Tibial nerve (tissue), 4 donors: ENCODE data around the gene FLNC. TPM values are rescaled to one million over a fixed set of nuclear protein-coding genes. Genes with fewer than 3 reads are reported as not detected.

Experiments used
- DNase-seq, 2 donors: peaks; one replicate each; pipeline ENCODE4 v3.0.0-alpha.2; 2019; ENCODE audit warnings: low spot score in 2 of 2
- H3K27ac ChIP-seq, 4 donors: fragments of 200-600 bp; sonication (generic) in 3 of 4; one replicate each; pipeline ENCODE4 v1.5.1; 2017 to 2019; ENCODE audit warnings: mild to moderate bottlenecking in 1 of 4
- H3K27me3 ChIP-seq, 2 donors: fragments of 200-600 bp; sonication (generic) in 1 of 2; one replicate each; pipeline versions ENCODE4 v1.5.1 to v1.6.0; 2017 to 2019
- H3K36me3 ChIP-seq, 3 donors: fragments of 200-600 bp; sonication (generic); one replicate each; pipeline ENCODE4 v1.5.1; 2018 to 2019
- H3K4me1 ChIP-seq, 4 donors: fragments of 200-600 bp; sonication (generic) in 3 of 4; one replicate each; pipeline ENCODE4 v1.5.1; 2017 to 2019
- H3K4me3 ChIP-seq, 4 donors: fragments of 200-600 bp; sonication (generic) in 3 of 4; one replicate each; pipeline ENCODE4 v1.5.1; 2017 to 2019; ENCODE audit warnings: mild to moderate bottlenecking in 1 of 4, moderate library complexity in 1 of 4
- H3K9me3 ChIP-seq, 4 donors: fragments of 200-600 bp; sonication (generic) in 3 of 4; one replicate each; pipeline ENCODE4 v1.5.1; 2017 to 2019
- EP300 ChIP-seq, 2 donors: sonication (generic); formaldehyde crosslinking; IDR thresholded peaks; one replicate each; pipeline ENCODE4 v1.6.1; 2017; ENCODE audit warnings: antibody characterized with exemption in 2 of 2, mild to moderate bottlenecking in 1 of 2
- POLR2A ChIP-seq, 2 donors: fragments of 450-650 bp; IDR thresholded peaks; one replicate each; pipeline ENCODE4 v1.6.1; 2017; ENCODE audit warnings: antibody characterized with exemption in 2 of 2, mild to moderate bottlenecking in 2 of 2, moderate library complexity in 2 of 2
- WGBS, 2 donors: methylation state at CpG; one replicate each; pipeline ENCODE4 v1.1.5; 2018; 5-methylcytosine and 5-hydroxymethylcytosine counted together
- total RNA-seq, 4 donors: library from RNA; depleted of rRNA; stranded (reverse); fragments of >200 nt; gene quantifications; one replicate each; pipeline ENCODE4 v1.1.0, GENCODE V29; 2016
- TF ChIP-seq, protein P1 (sequence below), 5 experiments: fragments of 200-600 bp in 3 of 5; fragments of 450-650 bp in 2 of 5; sonication (generic) in 3 of 5; IDR thresholded peaks; one replicate each; pipeline ENCODE4 v1.5.1; 2016 to 2019; ENCODE audit warnings: antibody characterized with exemption in 5 of 5, mild to moderate bottlenecking in 3 of 5, moderate library complexity in 2 of 5

FLNC gene
- total RNA-seq, 4 donors from 2014 or later = 5.5 to 13.5 (median 9.0) TPM

DNA sequence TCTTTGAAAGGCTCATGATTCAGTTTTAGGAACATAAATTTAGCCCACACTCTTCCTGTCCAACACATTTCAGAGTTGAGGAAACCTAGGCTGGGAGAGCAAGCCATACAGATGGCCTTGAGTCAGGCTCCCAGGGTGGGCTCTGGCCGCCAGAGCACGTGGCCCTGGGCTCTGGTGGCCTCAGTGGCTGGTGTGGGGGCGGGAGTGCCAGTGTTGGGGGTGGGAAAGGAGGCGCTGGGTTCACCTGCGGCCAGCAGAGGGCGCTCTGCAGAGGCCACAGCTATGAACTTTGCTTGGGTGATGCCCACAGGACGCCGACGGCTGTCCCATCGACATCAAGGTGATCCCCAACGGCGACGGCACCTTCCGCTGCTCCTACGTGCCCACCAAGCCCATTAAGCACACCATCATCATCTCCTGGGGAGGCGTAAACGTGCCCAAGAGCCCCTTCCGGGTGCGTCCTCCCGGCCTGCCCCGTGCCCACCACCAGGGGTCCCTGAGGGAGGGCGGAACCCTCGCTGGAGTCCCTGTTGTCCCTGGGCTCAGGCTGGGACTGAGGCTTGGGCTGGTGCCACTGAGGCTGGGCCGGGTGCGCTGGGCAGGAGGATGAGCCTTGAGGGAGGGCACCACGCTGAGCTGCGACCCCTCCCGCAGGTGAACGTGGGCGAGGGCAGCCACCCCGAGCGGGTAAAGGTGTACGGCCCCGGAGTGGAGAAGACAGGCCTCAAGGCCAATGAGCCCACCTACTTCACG is 11.9 kb downstream of the FLNC start:
- DNase-seq = no peak
- TF ChIP-seq, protein P1, sequence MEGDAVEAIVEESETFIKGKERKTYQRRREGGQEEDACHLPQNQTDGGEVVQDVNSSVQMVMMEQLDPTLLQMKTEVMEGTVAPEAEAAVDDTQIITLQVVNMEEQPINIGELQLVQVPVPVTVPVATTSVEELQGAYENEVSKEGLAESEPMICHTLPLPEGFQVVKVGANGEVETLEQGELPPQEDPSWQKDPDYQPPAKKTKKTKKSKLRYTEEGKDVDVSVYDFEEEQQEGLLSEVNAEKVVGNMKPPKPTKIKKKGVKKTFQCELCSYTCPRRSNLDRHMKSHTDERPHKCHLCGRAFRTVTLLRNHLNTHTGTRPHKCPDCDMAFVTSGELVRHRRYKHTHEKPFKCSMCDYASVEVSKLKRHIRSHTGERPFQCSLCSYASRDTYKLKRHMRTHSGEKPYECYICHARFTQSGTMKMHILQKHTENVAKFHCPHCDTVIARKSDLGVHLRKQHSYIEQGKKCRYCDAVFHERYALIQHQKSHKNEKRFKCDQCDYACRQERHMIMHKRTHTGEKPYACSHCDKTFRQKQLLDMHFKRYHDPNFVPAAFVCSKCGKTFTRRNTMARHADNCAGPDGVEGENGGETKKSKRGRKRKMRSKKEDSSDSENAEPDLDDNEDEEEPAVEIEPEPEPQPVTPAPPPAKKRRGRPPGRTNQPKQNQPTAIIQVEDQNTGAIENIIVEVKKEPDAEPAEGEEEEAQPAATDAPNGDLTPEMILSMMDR (IDR thresholded peaks at IDR 0.05) = peak; percentile 39 to 72 (median 54)
- TF ChIP-seq POLR2A (IDR thresholded peaks at IDR 0.05) = no peak
- Histone ChIP-seq H3K27me3 (no peaks in the 10 kb centered on the region), H3K9me3 (no peaks in the 10 kb centered on the region), H3K27ac (no peak overlapping the region), H3K4me3 (no peak overlapping the region), H3K36me3 (peaks cover 0 to 53% (median 0%) of the 10 kb centered on the region in 3 donors), H3K4me1 (no peaks in the 10 kb centered on the region)
- 58 to 60% methylated on average over 27 to 34 of the region's 35 CpGs for WGBS, 2 donors

DNA sequence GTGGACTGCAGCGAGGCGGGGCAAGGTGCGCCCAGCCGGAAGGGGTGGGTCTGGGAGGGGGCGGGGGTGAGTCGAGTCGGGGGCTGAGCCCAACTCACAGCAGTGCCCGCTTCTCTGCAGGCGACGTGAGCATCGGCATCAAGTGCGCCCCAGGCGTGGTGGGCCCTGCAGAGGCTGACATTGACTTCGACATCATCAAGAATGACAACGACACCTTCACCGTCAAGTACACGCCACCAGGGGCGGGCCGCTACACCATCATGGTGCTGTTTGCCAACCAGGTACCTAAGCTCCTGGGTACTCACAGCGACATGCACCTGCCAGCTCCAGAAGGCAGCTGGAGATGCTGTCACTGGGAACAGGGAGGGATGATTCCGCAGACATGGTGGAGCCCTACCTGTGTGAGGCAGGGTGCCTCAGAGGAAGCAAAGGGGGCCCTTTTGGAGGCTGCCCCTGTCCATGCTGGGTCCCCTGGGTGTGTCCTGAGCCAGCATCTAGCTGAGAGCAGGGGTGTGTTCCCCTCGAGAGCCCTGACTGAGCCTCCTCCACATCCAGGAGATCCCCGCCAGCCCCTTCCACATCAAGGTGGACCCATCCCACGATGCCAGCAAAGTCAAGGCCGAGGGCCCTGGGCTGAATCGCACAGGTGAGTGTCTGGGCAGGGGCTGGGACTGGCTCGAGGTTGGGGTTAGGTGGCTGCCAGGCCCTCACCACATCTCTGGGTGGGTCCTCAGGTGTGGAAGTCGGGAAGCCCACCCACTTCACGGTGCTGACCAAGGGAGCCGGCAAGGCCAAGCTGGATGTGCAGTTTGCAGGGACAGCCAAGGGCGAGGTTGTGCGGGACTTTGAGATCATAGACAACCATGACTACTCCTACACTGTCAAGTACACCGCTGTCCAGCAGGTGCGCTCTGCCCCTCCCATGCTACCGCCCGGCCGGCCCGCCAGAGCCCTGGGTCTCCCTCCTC is 12.8 kb downstream of the FLNC start:
- TF ChIP-seq POLR2A (IDR thresholded peaks at IDR 0.05) = no peak
- TF ChIP-seq, protein P1 (IDR thresholded peaks at IDR 0.05) = no peak
- TF ChIP-seq EP300 (IDR thresholded peaks at IDR 0.05) = no peak
- Histone ChIP-seq H3K4me3 (no peak overlapping the region), H3K9me3 (no peaks in the 10 kb centered on the region), H3K27me3 (no peaks in the 10 kb centered on the region), H3K36me3 (peaks cover 0 to 59% (median 0%) of the 10 kb centered on the region in 3 donors), H3K4me1 (no peaks in the 10 kb centered on the region), H3K27ac (no peak overlapping the region)
- WGBS, 2 donors = 91 to 94% methylated on average over 32 to 35 of the region's 38 CpGs
- DNase-seq = no peak

DNA sequence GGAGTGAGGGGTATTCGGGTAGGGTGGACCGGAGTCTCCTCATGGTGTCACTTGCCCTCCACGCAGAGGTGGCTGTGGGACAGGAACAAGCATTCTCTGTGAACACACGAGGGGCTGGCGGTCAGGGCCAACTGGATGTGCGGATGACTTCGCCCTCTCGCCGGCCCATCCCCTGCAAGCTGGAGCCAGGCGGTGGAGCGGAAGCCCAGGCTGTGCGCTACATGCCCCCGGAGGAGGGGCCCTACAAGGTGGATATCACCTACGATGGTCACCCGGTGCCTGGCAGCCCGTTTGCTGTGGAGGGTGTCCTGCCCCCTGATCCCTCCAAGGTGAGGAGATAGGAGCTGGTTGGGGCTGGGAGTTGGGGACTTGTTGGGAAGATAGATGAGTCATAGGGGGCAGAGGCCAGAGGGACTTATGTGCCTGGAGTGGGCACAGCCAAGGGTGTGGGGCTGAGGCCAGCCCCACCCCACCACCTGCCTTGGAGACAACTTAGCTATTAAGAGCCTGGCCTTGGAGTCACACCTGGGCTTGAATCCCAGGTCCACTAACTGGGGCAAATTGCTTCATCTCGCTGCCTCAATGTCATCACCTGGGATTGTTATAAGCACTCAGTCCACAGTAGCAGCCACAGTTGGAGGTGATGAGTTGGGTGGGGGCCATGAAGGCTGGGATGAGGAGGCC is 13.9 kb downstream of the FLNC start:
- no peak overlapping the region for H3K27ac ChIP-seq
- peaks cover 0 to 57% (median 0%) of the 10 kb centered on the region in 3 donors for H3K36me3 ChIP-seq
- H3K27me3 ChIP-seq = no peaks in the 10 kb centered on the region
- H3K4me1 ChIP-seq = no peaks in the 10 kb centered on the region
- DNase-seq = no peak
- no peaks in the 10 kb centered on the region for H3K9me3 ChIP-seq
- TF ChIP-seq, protein P1 (IDR thresholded peaks at IDR 0.05) = no peak
- TF ChIP-seq POLR2A (IDR thresholded peaks at IDR 0.05) (no peak), EP300 (IDR thresholded peaks at IDR 0.05) (no peak)
- H3K4me3 ChIP-seq = no peak overlapping the region
- 86 to 95% methylated on average over 7 to 11 of the region's 17 CpGs for WGBS, 2 donors

DNA sequence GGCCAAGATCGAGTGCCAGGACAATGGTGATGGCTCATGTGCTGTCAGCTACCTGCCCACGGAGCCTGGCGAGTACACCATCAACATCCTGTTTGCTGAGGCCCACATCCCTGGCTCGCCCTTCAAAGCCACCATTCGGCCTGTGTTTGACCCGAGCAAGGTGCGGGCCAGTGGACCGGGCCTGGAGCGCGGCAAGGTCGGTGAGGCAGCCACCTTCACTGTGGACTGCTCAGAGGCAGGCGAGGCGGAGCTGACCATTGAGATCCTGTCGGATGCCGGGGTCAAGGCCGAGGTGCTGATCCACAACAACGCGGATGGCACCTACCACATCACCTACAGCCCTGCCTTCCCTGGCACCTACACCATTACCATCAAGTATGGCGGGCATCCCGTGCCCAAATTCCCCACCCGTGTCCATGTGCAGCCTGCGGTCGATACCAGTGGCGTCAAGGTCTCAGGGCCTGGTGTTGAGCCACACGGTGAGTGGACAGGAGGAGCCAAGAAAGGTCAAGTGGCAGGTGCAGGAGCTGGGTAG is 14.6 kb downstream of the FLNC start:
- Histone ChIP-seq H3K4me1 (no peaks in the 10 kb centered on the region), H3K27me3 (no peaks in the 10 kb centered on the region), H3K36me3 (peaks cover 0 to 64% (median 0%) of the 10 kb centered on the region in 3 donors), H3K27ac (no peak overlapping the region), H3K4me3 (no peak overlapping the region), H3K9me3 (no peaks in the 10 kb centered on the region)
- TF ChIP-seq POLR2A (IDR thresholded peaks at IDR 0.05) (no peak), EP300 (IDR thresholded peaks at IDR 0.05) (no peak)
- TF ChIP-seq, protein P1 (IDR thresholded peaks at IDR 0.05) = no peak
- no peak for DNase-seq
- WGBS, 2 donors = 95% methylated on average over 22 to 24 of the region's 25 CpGs
